SIG-M5 treated with dmso at 0.1 percent for 504 hours (cell line): ENCODE data around the gene FGGY.
"Not testable (repeated sequence)": the region's sequence is repeated elsewhere in the genome, so short reads cannot be mapped to it uniquely, and the experiment has no call there.

Experiments used
- DNase-seq: peaks from one replicate; lab custom pipeline; 2025; ENCODE audit not compliant: unreplicated experiment; lab: John Stamatoyannopoulos, UW

Gene FGGY

GRCh38 chr1:59433440-59433813 lies 136.5 kb downstream of the FGGY start:
- no peak for DNase-seq

- DNase-seq = no peak
Observed at GRCh38 chr1:59434336-59434735, 137.4 kb downstream of the FGGY start.

GRCh38 chr1:59436637-59437036 lies 139.7 kb downstream of the FGGY start:
- DNase-seq = no peak

- DNase-seq = no peak
Observed at GRCh38 chr1:59438058-59438560, 141.2 kb downstream of the FGGY start.

- DNase-seq = no peak
Observed at GRCh38 chr1:59442492-59442891, 145.6 kb downstream of the FGGY start.

- DNase-seq = no peak
Observed at GRCh38 chr1:59443310-59443709, 146.4 kb downstream of the FGGY start.

GRCh38 chr1:59444520-59444919 lies 147.6 kb downstream of the FGGY start:
- DNase-seq = no peak

- peak; percentile 3 for DNase-seq
Observed at GRCh38 chr1:59445040-59445439, 148.1 kb downstream of the FGGY start.

- no peak for DNase-seq
Observed at GRCh38 chr1:59446257-59446901, 149.5 kb downstream of the FGGY start.

- DNase-seq = no peak
Observed at GRCh38 chr1:59452026-59452425, 155.1 kb downstream of the FGGY start.

- no peak for DNase-seq
Observed at GRCh38 chr1:59452559-59452958, 155.7 kb downstream of the FGGY start.

- no peak for DNase-seq
Observed at GRCh38 chr1:59453297-59453968, 156.5 kb downstream of the FGGY start.

- DNase-seq = no peak
Observed at GRCh38 chr1:59455206-59455605, 158.3 kb downstream of the FGGY start.

- no peak for DNase-seq
Observed at GRCh38 chr1:59457786-59458185, 160.9 kb downstream of the FGGY start.

GRCh38 chr1:59458884-59459283 lies 162.0 kb downstream of the FGGY start:
- no peak for DNase-seq

GRCh38 chr1:59462942-59463341 lies 166.0 kb downstream of the FGGY start:
- not testable (repeated sequence) for DNase-seq

GRCh38 chr1:59465478-59465877 lies 168.6 kb downstream of the FGGY start:
- not testable (repeated sequence) for DNase-seq

- DNase-seq = no peak
Observed at GRCh38 chr1:59468828-59469428, 172.0 kb downstream of the FGGY start.

GRCh38 chr1:59471991-59472570 lies 175.2 kb downstream of the FGGY start:
- not testable (repeated sequence) for DNase-seq

- no peak for DNase-seq
Observed at GRCh38 chr1:59473831-59474230, 176.9 kb downstream of the FGGY start.

- no peak for DNase-seq
Observed at GRCh38 chr1:59474496-59474895, 177.6 kb downstream of the FGGY start.

- no peak for DNase-seq
Observed at GRCh38 chr1:59475737-59476136, 178.8 kb downstream of the FGGY start.
